ENCODE results near the gene IMPDH1. TPM values are rescaled to one million over a fixed set of nuclear protein-coding genes. Genes with fewer than 3 reads are reported as not detected.

The IMPDH1 gene
- total and polyA plus RNA-seq, 4 experiments from 2014 or later, result 43.0 to 55.9 (median 48.7) TPM

- Histone ChIP-seq H3K9me3 (ENCODE audit: control insufficient read depth in 1 of 2, low read length in 2 of 2) (no peaks in the 10 kb centered on the region), H3K27me3 (ENCODE audit: insufficient read depth, low read length) (no peaks in the 10 kb centered on the region), H3K27ac (ENCODE audit: low read depth, low read length) (no peak overlapping the region), H3K36me3 (ENCODE audit: insufficient read depth, low read length) (no peaks in the 10 kb centered on the region), H3K4me3 (ENCODE audit: low read length in 2 of 2) (no peak overlapping the region), H3K4me1 (ENCODE audit: insufficient read depth, low read length) (no peaks in the 10 kb centered on the region)
- intact Hi-C loops (cut with micrococcal nuclease), result no loop called here
- CTCF ChIA-PET (ENCODE audit: partially characterized antibody), result interaction anchor here (1.6 to 1.7 kb wide), 2 partner anchors 16 to 21 kb away, joined by 3 to 4 read pairs; no protein-coding TSS in a partner anchor
- DNase-seq, result no peak
- H3K36me3 Mint-ChIP-seq, result no peaks in the 10 kb centered on the region
- no peak overlapping the region for H3K27ac Mint-ChIP-seq
- peaks cover 9 to 16% of the 10 kb centered on the region in 2 donors for H3K27me3 Mint-ChIP-seq
- POLR2A ChIA-PET (ENCODE audit: partially characterized antibody), result no interaction called here
- H3K4me1 Mint-ChIP-seq, result no peaks in the 10 kb centered on the region
- H3K9me3 Mint-ChIP-seq, result peaks cover 0 to 1% (median 0%) of the 10 kb centered on the region in 8 donors
- H3K4me3 Mint-ChIP-seq, result no peak overlapping the region
Observed at GRCh38 chr7:128370491-128370890, 39.3 kb downstream of the IMPDH1 start.

GRCh38 chr7:128366986-128367385 lies 42.8 kb downstream of the IMPDH1 start:
- Histone ChIP-seq H3K4me1 (ENCODE audit: insufficient read depth, low read length) (peaks cover 4% of the 10 kb centered on the region), H3K27me3 (ENCODE audit: insufficient read depth, low read length) (peaks cover 10% of the 10 kb centered on the region), H3K9me3 (ENCODE audit: control insufficient read depth in 1 of 2, low read length in 2 of 2) (no peaks in the 10 kb centered on the region), H3K27ac (ENCODE audit: low read depth, low read length) (no peak overlapping the region), H3K4me3 (ENCODE audit: low read length in 2 of 2) (no peak overlapping the region), H3K36me3 (ENCODE audit: insufficient read depth, low read length) (no peaks in the 10 kb centered on the region)
- H3K36me3 Mint-ChIP-seq, result no peaks in the 10 kb centered on the region
- no peak overlapping the region for H3K27ac Mint-ChIP-seq
- ChIA-PET POLR2A (ENCODE audit: partially characterized antibody) (no interaction called here), CTCF (ENCODE audit: partially characterized antibody) (interaction anchor here (1.1 to 1.6 kb wide), 2 partner anchors 10 to 31 kb away, joined by 3 read pairs; no protein-coding TSS in a partner anchor)
- no peaks in the 10 kb centered on the region for H3K9me3 Mint-ChIP-seq
- DNase-seq, result no peak
- peaks cover 3 to 11% (median 6%) of the 10 kb centered on the region in 4 donors for H3K4me1 Mint-ChIP-seq
- intact Hi-C loops (cut with micrococcal nuclease), result no loop called here
- peak overlapping the region in 1 of 8 donors; percentile 24 for H3K4me3 Mint-ChIP-seq
- H3K27me3 Mint-ChIP-seq, result peaks cover 23 to 27% of the 10 kb centered on the region in 2 donors

GRCh38 chr7:128366300-128366699 lies 43.5 kb downstream of the IMPDH1 start:
- ChIA-PET POLR2A (ENCODE audit: partially characterized antibody) (no interaction called here), CTCF (ENCODE audit: partially characterized antibody) (interaction anchor here (1.1 to 1.6 kb wide), 2 partner anchors 9 to 32 kb away, joined by 3 read pairs; no protein-coding TSS in a partner anchor)
- Mint-ChIP-seq H3K4me1 (peaks cover 5 to 14% (median 10%) of the 10 kb centered on the region in 4 donors), H3K36me3 (no peaks in the 10 kb centered on the region), H3K27ac (peak overlapping the region in 1 of 7 donors; percentile 6), H3K27me3 (peaks cover 22 to 31% of the 10 kb centered on the region in 2 donors), H3K9me3 (no peaks in the 10 kb centered on the region), H3K4me3 (no peak overlapping the region)
- intact Hi-C loops (cut with micrococcal nuclease), result no loop called here
- no peak for DNase-seq
- no peak overlapping the region for H3K4me3 ChIP-seq (ENCODE audit: low read length in 2 of 2)
- H3K9me3 ChIP-seq (ENCODE audit: control insufficient read depth in 1 of 2, low read length in 2 of 2), result no peaks in the 10 kb centered on the region
- peaks cover 6% of the 10 kb centered on the region for H3K4me1 ChIP-seq (ENCODE audit: insufficient read depth, low read length)
- no peak overlapping the region for H3K27ac ChIP-seq (ENCODE audit: low read depth, low read length)
- no peaks in the 10 kb centered on the region for H3K36me3 ChIP-seq (ENCODE audit: insufficient read depth, low read length)
- H3K27me3 ChIP-seq (ENCODE audit: insufficient read depth, low read length), result peaks cover 13% of the 10 kb centered on the region

- intact Hi-C loops (cut with micrococcal nuclease), result no loop called here
- Mint-ChIP-seq H3K4me3 (no peak overlapping the region), H3K9me3 (no peaks in the 10 kb centered on the region), H3K4me1 (peaks cover 9 to 21% (median 15%) of the 10 kb centered on the region in 4 donors), H3K27me3 (peaks cover 24 to 31% of the 10 kb centered on the region in 2 donors), H3K36me3 (no peaks in the 10 kb centered on the region), H3K27ac (peak overlapping the region in 1 of 7 donors; percentile 33)
- H3K27ac ChIP-seq (ENCODE audit: low read depth, low read length), result no peak overlapping the region
- H3K36me3 ChIP-seq (ENCODE audit: insufficient read depth, low read length), result no peaks in the 10 kb centered on the region
- POLR2A ChIA-PET (ENCODE audit: partially characterized antibody), result no interaction called here
- H3K4me3 ChIP-seq (ENCODE audit: low read length in 2 of 2), result no peak overlapping the region
- CTCF ChIA-PET (ENCODE audit: partially characterized antibody), result no interaction called here
- peaks cover 13% of the 10 kb centered on the region for H3K27me3 ChIP-seq (ENCODE audit: insufficient read depth, low read length)
- H3K4me1 ChIP-seq (ENCODE audit: insufficient read depth, low read length), result peaks cover 13% of the 10 kb centered on the region
- H3K9me3 ChIP-seq (ENCODE audit: control insufficient read depth in 1 of 2, low read length in 2 of 2), result no peaks in the 10 kb centered on the region
- no peak for DNase-seq
Observed at GRCh38 chr7:128365432-128365831, 44.4 kb downstream of the IMPDH1 start.

- H3K4me3 Mint-ChIP-seq, result no peak overlapping the region
- no peak for DNase-seq
- H3K9me3 Mint-ChIP-seq, result no peaks in the 10 kb centered on the region
- POLR2A ChIA-PET (ENCODE audit: partially characterized antibody), result no interaction called here
- H3K27me3 ChIP-seq (ENCODE audit: insufficient read depth, low read length), result peaks cover 13% of the 10 kb centered on the region
- peaks cover 14% of the 10 kb centered on the region for H3K4me1 ChIP-seq (ENCODE audit: insufficient read depth, low read length)
- H3K36me3 Mint-ChIP-seq, result no peaks in the 10 kb centered on the region
- CTCF ChIA-PET (ENCODE audit: partially characterized antibody), result interaction anchor here (0.9 to 1.0 kb wide), 2 partner anchors 16 to 63 kb away, joined by 3 read pairs; no protein-coding TSS in a partner anchor
- no peak overlapping the region for H3K27ac ChIP-seq (ENCODE audit: low read depth, low read length)
- H3K9me3 ChIP-seq (ENCODE audit: control insufficient read depth in 1 of 2, low read length in 2 of 2), result no peaks in the 10 kb centered on the region
- intact Hi-C loops (cut with micrococcal nuclease), result no loop called here
- H3K4me1 Mint-ChIP-seq, result peaks cover 9 to 21% (median 15%) of the 10 kb centered on the region in 4 donors
- no peak overlapping the region for H3K4me3 ChIP-seq (ENCODE audit: low read length in 2 of 2)
- H3K27ac Mint-ChIP-seq, result no peak overlapping the region
- H3K27me3 Mint-ChIP-seq, result peaks cover 24 to 31% of the 10 kb centered on the region in 2 donors
- no peaks in the 10 kb centered on the region for H3K36me3 ChIP-seq (ENCODE audit: insufficient read depth, low read length)
Observed at GRCh38 chr7:128364166-128364870, 45.5 kb downstream of the IMPDH1 start.

GRCh38 chr7:128363261-128363721 lies 46.5 kb downstream of the IMPDH1 start:
- Mint-ChIP-seq H3K4me1 (peaks cover 9 to 21% (median 15%) of the 10 kb centered on the region in 4 donors), H3K9me3 (no peaks in the 10 kb centered on the region), H3K36me3 (no peaks in the 10 kb centered on the region), H3K4me3 (peak overlapping the region in 3 of 8 donors; percentile 10 to 65 (median 24)), H3K27ac (no peak overlapping the region), H3K27me3 (peaks cover 25 to 34% of the 10 kb centered on the region in 2 donors)
- Histone ChIP-seq H3K36me3 (ENCODE audit: insufficient read depth, low read length) (no peaks in the 10 kb centered on the region), H3K4me1 (ENCODE audit: insufficient read depth, low read length) (peaks cover 14% of the 10 kb centered on the region), H3K4me3 (ENCODE audit: low read length in 2 of 2) (no peak overlapping the region), H3K9me3 (ENCODE audit: control insufficient read depth in 1 of 2, low read length in 2 of 2) (no peaks in the 10 kb centered on the region), H3K27me3 (ENCODE audit: insufficient read depth, low read length) (peaks cover 13% of the 10 kb centered on the region), H3K27ac (ENCODE audit: low read depth, low read length) (no peak overlapping the region)
- POLR2A ChIA-PET (ENCODE audit: partially characterized antibody), result interaction anchor here (1.0 kb wide), 1 partner anchor 10 kb away, joined by 3 read pairs; no protein-coding TSS in a partner anchor
- CTCF ChIA-PET (ENCODE audit: partially characterized antibody), result interaction anchor here (1.0 kb wide), 1 partner anchor 16 kb away, joined by 6 read pairs; no protein-coding TSS in a partner anchor
- intact Hi-C loops (cut with micrococcal nuclease), result no loop called here
- DNase-seq, result no peak

- no peaks in the 10 kb centered on the region for H3K36me3 Mint-ChIP-seq
- ChIA-PET POLR2A (ENCODE audit: partially characterized antibody) (interaction anchor here (0.7 to 1.0 kb wide), 2 partner anchors 11 to 774 kb away, joined by 3 to 4 read pairs; no protein-coding TSS in a partner anchor), CTCF (ENCODE audit: partially characterized antibody) (interaction anchor here (1.0 kb wide), 1 partner anchor 15 kb away, joined by 6 read pairs; no protein-coding TSS in a partner anchor)
- Histone ChIP-seq H3K9me3 (ENCODE audit: control insufficient read depth in 1 of 2, low read length in 2 of 2) (no peaks in the 10 kb centered on the region), H3K27ac (ENCODE audit: low read depth, low read length) (no peak overlapping the region), H3K4me1 (ENCODE audit: insufficient read depth, low read length) (peaks cover 14% of the 10 kb centered on the region), H3K36me3 (ENCODE audit: insufficient read depth, low read length) (no peaks in the 10 kb centered on the region), H3K27me3 (ENCODE audit: insufficient read depth, low read length) (peaks cover 13% of the 10 kb centered on the region), H3K4me3 (ENCODE audit: low read length in 2 of 2) (no peak overlapping the region)
- intact Hi-C loops (cut with micrococcal nuclease), result no loop called here
- H3K4me3 Mint-ChIP-seq, result peak overlapping the region; percentile 28 to 90 (median 86)
- H3K9me3 Mint-ChIP-seq, result no peaks in the 10 kb centered on the region
- DNase-seq, result no peak
- peaks cover 25 to 36% of the 10 kb centered on the region in 2 donors for H3K27me3 Mint-ChIP-seq
- H3K4me1 Mint-ChIP-seq, result peaks cover 9 to 21% (median 15%) of the 10 kb centered on the region in 4 donors
- H3K27ac Mint-ChIP-seq, result no peak overlapping the region
Observed at GRCh38 chr7:128362670-128363069, 47.1 kb downstream of the IMPDH1 start.
